ENCODE results near the gene PPP6R3.
"Not testable (repeated sequence)": the region's sequence is repeated elsewhere in the genome, so short reads cannot be mapped to it uniquely, and the experiment has no call there.

The PPP6R3 gene

DNA sequence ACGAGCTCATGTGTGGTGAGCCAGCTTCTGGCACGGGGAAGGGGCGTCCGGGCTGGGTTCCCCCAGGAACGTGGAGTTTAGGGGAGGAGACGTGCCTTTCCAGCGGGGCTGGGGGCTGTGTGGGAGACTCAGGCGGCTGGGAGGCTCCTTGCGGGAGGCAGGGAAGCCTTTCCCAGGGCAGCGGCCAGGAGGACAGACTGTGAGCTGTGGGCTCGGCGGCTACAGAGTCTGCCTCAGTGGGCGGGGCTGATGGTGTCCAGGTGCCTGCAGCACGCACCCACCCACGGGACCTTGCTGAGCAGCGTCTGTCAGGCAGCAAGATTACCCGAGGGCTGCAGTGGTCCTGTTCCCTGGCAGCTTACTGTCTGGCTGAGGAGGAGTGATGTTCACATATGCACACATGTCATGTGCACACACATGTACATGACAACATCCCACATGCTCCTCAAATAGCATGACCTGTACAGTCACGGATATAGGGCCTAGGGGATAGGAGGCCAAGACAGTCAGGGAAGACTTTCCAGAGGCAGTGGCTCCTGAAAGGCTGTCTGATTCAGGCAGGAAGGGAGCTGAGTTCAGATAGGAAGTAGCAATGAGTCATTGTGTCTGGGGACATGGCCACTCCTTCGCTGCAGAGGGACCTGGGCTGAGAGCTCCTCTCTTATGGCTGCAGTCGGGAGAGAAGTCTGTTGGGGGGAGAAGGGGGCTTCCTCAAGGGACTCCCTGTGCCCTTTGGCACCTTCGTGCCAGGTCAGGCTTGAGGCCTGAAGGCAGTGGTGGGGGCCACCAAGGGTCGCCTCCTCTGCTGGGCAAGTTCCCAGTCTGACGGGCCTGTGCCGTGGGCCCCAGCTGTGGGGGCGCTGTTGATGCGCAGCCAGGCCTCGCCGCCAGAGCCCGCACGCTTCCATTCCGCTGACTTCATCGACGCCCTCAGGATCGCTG is 23.3 kb upstream of the PPP6R3 start:
- DNase-seq: no peak

GRCh38 chr11:68437927-68438657 is 22.5 kb upstream of the PPP6R3 start:
- no peak for DNase-seq

DNA sequence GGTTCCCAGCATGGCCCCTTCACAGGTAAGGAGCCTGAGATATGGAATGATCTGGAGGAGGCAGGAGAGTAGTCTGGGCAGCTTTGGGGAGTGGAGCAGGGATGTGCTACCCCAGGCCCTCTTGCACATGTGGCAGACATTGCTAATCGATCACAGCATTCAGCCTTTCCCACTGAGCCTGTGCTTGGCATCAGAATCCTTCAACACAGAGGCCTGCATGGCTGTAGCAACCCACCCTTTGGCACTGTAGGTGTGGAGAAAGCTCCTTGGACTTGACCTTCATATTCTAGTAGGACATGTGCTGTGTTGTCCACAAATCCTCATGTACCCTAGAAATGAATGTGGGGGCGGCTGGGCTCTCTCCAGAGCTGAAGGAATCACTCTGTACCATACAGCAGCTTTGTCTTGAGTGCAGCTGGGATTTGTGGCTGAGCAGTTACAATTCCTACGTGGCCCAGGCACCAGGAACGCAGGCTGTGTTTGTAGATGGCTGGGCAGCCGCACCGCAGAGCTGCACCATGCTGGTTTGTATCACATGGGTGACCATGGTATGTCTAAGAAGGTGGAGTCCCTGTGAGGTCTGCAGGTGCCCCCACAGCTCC is 21.8 kb upstream of the PPP6R3 start:
- no peak for DNase-seq

DNA sequence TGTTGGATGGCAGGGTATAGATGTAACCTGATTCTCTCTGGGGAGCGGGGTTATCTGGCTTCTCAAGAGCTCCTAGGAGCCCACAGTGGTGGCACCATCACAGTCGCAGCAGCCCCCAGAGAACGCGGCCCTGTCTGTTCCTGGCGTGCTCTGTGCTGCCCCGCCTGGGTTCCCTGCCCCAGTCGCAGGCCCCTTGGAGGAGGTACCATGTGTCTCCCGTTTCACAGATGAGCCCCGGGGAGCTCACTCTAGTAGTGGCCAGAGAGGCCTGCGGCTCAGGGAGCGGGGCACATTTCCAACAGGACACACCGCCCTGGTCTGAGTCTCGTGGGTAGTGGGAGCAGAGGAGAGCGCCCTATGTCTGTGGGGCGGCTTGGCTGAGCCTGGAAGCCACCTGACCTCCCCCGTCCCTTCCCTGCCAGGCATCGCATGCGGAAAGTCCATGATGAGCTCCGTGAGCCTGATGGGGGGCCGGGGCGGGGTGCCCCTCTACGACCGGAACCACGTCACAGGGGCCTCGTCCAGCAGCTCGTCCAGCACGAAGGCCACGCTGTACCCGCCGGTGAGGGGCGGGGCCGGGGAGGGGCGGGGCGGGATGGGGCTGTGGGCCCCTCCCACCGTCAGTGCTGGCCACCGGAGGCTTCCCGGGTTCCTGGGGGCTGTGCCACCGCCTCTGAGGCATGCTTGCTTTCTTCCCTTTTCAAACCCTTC is 21.0 kb upstream of the PPP6R3 start:
- no peak for DNase-seq

DNA sequence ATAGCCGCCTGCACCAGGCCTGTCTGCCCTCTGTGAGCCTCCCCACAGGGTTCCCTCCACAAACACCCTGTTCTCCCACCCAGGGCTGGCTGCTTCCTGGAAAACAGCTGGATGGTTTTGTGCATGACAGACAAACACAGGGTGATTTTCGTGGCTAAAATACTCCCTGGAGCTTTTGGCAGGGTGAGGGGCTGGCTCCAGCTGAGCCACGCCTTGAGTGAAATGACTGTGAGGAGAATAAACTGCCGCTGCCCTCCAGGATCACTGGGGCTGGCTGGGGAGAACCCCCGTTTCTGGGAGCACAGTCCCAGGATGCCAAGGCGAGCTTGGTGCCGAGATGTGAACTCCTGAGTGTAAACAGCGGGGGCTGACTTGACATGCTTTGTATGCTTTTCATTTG is 20.3 kb upstream of the PPP6R3 start:
- DNase-seq: no peak

DNA sequence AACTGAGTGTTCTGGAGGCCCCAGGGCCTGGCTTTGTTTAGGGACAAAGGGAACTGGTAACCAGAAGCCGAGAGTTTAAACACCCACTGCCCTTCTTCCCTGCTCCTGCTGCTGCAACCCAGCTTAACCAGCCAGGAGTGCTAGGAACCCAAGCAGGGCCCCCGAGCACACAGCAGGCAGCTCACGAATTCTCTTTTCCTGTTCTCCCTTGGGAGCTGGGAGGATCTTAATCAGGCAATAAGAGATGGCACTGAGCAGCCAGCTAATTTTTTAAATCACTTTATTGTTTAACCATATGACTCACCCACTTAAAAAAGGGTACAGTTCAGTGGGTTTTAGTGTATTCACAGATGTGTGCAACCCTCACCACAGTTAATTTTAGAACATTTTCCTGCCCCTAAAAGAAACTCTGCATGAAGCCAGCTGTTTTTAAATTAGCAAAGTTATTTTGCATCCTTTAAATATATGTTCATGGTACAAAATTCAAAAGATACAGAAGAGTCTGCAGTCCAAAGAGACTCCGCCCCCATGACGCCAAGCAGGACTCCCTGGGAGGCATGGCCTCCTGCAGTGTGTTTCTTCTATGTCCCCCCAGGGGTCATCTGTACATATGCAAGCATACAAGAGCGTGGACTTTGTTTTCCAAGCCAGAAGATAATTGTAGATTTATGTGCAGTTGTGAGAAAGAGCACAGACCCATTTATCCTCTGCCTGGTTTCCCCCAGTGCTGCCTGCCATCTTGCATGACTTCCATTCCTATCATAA is 18.9 kb upstream of the PPP6R3 start:
- no peak for DNase-seq

DNA sequence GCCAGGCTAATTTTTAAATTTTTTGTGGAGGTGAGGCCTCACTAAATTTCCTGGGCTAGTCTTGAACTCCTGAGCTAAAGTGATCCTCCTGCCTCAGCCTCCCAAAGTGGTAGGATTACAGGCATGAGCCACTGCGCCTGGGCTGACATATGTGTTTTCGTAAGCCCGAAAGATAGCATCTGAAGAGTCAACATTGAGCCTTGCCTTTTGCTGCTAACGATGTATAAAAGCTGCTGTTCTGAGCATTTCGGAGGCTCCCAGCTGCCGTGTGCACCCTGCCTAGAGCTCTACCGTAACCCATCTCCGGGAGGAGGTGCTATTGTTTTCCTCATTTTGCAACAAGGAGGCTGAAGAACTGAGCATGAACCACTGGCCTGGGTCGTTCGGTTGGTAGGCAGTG is 18.1 kb upstream of the PPP6R3 start:
- no peak for DNase-seq

DNA sequence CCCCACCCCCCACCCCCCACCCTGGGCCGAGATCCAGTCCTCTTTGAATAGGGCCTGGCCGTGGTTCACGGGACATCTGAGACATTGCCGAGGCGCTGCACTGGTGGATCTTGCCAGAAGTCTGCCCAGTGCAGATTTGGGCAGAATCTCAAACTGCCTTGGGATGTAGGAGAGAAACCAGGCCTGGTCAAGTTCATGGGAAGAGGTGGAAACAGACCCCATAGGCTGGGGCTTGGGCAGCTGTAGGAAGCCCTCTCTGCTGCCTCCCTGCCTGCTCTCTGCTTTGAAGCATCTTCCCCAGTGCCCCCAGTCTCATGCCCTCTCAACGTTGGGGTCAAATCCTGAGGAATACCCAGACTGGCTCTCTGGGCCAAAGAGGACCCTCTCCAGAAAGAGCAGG is 16.0 kb upstream of the PPP6R3 start:
- no peak for DNase-seq

DNA sequence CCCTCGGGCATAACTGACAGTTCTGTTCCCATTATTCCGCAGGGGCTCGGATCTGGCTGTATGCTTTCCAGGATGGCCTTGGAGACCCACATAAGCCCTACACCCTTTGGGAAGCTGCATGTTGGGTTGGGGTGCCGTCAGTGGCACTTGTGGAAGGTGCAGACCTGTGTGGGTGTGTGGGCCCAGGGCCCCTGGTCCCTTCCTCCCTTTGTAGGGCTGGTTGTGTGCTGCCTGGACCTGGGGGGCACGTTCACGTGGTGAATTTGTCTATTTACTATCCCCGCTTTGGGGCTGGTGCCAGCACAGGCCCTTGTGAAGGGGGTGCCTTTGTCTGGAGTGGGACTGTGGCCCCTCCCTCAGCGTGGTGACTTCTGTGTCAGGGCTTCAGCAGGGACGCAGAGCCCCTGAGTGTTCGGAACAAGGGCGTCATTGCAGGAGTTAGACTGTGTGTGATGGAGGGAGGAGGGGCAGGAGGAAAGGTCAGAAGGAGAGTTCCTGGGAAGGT is 15.0 kb upstream of the PPP6R3 start:
- no peak for DNase-seq

- DNase-seq: no peak
Measured at GRCh38 chr11:68446046-68446725, 14.4 kb upstream of the PPP6R3 start.

GRCh38 chr11:68447015-68447801 is 13.3 kb upstream of the PPP6R3 start:
- peak; percentile 70 for DNase-seq

- not testable (repeated sequence) for DNase-seq
Measured at GRCh38 chr11:68447914-68448313, 12.6 kb upstream of the PPP6R3 start.

- no peak for DNase-seq
Measured at GRCh38 chr11:68448604-68449011, 11.9 kb upstream of the PPP6R3 start.

GRCh38 chr11:68449951-68450350 is 10.6 kb upstream of the PPP6R3 start:
- DNase-seq: no peak

DNA sequence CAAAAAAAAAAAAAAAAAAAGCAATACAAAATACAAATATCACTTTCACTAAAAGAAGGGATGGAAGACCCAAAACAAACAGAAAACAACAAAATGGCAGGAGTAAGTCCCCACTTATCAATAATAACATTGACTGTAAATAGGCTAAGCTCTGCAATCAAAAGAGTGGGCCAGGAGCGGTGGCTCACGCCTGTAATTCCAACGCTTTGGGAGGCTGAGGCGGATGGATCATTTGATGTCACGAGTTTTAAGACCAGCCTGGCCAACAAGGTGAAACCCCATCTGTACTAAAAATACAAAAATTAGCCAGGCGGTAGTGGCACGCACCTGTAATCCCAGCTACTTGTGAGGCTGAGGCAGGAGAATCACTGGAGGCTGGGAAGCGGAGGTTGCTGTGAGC is 9.8 kb upstream of the PPP6R3 start:
- DNase-seq: no peak

DNA sequence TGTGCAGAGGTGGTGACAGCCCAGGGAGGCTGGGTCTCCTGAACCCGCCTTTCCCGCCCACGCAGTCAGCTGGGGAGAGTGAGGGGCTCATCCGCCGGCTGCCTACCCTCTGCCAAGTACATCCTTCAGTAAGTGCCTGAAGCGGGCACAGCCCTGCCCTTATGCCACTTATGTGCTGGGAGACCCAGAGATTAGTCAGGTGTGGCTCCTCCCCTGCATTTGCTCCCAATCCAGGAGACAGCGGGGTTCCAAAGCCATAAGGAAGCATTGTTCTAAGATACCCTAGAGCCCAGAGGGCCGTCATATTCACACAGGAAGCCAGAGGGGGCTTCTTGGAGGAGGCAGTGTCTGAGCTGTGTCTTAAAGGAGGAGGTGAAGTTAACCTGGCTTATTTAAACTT is 5.8 kb upstream of the PPP6R3 start:
- no peak for DNase-seq

GRCh38 chr11:68455485-68455884 is 5.1 kb upstream of the PPP6R3 start:
- DNase-seq: no peak

GRCh38 chr11:68457216-68457897 is 3.2 kb upstream of the PPP6R3 start:
- DNase-seq: no peak

GRCh38 chr11:68457898-68458249 is 2.7 kb upstream of the PPP6R3 start:
- DNase-seq: no peak

- DNase-seq: not testable (repeated sequence)
Measured at GRCh38 chr11:68458340-68458739, 2.2 kb upstream of the PPP6R3 start.

All from activated gamma-delta T cell treated with Interleukin-2 at 50 U/mL for 16 hours (primary cell).